NAMALWA (cell line): ENCODE results near the gene PDP2.

ENCODE experiments used
- DNase-seq: peaks from one replicate; pipeline ENCODE4 v3.0.0-alpha.2; 2015; ENCODE audit warnings: low spot score

Gene PDP2, protein sequence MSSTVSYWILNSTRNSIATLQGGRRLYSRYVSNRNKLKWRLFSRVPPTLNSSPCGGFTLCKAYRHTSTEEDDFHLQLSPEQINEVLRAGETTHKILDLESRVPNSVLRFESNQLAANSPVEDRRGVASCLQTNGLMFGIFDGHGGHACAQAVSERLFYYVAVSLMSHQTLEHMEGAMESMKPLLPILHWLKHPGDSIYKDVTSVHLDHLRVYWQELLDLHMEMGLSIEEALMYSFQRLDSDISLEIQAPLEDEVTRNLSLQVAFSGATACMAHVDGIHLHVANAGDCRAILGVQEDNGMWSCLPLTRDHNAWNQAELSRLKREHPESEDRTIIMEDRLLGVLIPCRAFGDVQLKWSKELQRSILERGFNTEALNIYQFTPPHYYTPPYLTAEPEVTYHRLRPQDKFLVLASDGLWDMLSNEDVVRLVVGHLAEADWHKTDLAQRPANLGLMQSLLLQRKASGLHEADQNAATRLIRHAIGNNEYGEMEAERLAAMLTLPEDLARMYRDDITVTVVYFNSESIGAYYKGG

DNA sequence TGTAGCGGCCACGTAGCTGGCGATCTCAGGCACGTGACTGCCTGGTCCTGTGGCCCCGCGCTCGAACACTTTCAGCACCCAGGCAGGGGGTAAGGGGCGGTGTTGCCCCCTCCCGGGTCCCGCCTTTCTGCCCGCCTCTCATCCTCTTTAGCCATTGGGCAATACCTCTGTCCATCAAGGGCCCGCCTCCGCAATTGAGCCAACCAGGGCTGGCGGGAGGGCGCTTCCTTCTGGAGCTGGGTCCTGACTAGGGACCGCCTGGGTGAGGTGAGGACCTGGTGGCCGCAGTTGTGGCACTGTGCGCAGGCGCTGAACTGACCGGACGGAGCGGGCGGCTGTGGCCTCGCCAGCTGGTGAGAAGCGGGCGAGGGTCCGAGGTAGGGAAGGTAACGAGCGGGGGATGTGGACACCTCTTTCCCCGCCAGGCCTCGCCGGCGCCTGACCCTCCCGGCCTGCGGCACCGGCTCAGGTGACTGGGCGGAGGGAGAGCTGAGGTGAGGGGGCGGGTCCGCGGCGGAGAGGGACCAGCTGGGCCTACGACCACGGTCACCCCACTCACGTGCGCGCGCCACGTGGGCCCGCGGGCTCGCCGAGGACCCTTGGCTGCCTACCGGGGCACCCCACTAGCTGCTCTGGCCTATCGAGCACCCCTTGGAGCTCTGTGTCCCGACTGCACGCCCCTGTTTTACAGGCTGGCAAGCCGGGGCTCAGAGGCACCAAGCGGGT lies at the start of gene PDP2:
Gene PDP2, plus strand, starts transcription at position 228 of the 726 bp plus-strand sequence. CDS start 3,770 bp downstream, outside the sequence.
- DNase-seq: peak; percentile 96

DNA sequence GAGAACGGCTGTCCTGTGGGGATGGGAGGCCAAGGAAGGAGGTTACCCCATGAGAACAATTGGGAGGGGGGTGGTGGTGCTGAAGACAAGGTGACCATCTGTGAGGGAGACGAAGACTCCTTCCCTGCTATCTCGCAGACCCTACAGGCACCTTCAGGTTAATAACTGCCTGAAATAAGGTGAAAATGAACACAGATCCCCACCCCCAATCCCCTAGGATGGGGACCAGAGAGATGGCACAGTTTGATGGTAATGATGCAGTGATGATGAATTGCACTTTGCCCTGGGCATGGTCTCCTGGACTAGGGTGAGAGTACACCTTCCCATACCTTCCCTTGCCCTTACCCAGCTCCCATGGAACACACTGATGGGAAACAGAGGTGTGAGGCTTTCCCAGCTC lies 48.1 kb upstream of the PDP2 start:
- DNase-seq: no peak

DNA sequence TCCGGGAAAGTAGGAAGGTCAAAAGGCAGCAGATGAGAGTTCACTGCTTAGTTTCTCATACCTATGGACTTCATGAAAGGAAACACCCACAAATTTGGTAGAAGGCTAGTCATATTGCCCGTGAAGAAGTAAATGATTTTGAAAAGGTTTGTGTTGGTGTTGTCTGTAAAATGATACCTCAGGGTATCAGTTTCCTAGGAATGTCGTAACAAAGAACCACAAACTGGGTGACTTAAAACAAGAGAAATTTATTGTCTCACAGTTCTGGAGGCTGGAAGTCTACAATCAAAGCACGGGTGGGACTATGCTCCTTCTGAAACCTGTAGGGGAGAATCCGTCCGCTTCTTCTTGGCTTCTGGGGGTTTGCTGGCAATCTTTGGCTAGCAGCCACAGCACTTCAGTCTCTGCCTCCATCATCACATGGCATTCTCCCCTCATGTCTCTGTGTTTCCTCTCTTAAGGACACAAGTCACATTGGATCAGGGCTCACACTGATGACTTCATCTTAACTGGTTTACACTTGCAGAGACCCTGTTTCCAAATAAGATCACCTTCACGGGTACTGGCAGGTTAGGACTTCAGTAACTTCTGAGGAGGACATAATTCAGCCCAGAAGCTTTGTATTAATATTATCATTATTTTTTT lies 47.5 kb upstream of the PDP2 start:
- DNase-seq: no peak

DNA sequence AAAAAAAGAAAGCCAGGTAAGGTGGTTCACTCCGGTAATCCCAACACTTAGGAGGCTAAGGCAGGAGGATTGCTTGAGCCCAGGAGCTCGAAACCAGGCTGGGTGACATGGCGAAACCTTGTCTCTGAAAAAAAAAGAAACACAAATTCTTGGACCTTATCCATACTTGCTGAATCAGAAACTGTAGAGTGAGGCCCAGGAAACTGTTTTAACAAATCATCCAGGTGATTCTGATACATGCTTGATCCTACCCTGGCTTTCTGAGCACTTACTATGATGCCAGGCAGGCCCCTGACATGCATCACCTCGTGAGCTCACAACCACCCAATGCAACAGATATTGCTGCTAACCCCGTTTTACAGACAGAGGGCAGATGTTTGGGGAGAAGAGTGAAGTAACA lies 45.6 kb upstream of the PDP2 start:
- DNase-seq: no peak

DNA sequence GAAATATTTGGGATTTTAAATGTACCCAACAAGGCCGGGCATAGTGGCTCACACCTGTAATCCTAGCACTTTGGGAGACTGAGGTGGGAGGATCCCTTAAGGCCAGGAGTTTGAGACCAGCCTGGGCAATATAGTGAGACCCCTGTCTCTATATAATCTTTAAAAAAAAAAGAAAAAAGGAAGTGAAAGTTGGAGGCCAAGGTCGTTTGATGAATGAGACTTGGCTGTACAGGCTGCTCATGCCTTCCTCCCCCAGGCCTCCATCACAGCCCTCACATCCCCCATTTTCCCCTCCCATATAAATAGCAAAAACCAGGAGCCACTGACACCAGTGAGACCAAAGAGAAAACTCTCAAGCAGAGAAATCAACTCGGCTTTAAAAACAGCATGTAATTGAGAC lies 39.4 kb upstream of the PDP2 start:
- peak; percentile 33 for DNase-seq

DNA sequence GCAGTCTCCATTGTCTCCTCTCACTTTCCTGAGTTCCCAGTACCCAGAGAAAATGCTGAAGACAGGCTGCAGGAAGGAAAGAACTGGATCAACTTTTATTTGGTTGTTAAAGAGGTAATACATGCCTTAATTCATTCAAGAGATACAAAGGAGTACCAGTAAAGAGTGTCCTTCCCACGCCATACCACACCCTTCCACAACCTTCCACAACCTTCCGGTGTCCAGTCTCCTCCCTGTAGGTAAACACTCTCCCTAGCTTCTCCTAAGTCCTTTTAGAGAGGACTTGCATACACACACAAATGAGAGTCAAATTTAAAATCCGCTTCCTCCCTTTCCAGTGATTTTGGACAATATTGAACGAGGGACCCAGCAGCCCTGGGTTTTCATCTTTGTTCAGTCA lies 38.9 kb upstream of the PDP2 start:
- DNase-seq: no peak

DNA sequence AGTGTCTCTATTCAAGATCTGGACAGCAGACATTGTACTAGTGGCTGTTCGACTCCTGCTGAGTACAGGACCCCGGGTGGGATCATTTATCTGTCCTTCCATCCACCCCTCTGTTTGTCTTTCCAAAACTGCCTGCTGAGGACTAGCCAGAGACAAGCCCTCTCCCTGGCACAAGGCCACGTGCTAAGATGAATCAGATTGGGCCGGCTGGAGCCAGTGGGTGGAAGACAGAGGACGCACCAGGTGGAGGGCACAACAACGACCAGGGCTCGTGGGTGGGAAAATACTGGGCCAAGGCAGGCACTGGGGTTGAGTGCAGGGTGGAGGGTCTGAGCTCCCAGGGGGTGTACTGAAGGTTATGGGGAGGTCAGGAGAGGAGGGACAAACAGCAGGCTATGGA lies 37.5 kb upstream of the PDP2 start:
- no peak for DNase-seq

DNA sequence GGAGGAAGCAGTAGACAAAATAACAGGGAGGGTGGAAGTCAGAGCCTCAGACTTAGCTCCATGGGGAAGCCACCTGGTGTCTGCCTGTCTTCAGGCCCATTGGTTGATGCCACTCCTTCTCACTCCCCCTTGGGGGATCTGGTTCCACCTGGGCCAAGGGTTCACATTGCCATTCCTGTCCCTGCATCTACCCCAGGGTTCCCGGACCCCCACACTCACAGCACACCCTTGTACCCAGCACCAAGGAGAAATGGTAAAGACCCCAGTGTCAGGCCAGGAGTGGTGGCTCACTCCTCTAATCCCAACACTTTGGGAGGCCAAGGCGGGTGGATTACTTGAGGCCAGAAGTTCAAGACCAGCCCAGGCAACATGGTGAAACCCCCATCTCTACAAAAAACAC lies 37.1 kb upstream of the PDP2 start:
- DNase-seq: no peak

DNA sequence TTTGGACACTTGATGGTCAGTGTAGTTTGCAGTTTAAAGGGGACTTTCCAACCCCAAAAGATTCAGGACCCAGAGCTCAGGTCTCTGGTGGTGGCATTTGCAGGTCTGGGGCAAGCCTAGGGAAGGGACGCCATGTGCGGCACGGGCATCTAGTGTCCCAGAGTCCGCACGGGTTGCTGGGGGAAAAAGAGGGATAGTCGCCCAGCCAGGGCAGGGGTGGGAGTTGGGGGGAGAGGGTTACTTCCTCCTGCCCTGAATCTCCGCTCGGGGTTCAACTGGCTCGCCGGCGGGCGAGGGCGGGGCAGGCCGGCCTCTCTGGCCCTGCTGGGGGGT lies 36.3 kb upstream of the PDP2 start:
- DNase-seq: no peak

DNA sequence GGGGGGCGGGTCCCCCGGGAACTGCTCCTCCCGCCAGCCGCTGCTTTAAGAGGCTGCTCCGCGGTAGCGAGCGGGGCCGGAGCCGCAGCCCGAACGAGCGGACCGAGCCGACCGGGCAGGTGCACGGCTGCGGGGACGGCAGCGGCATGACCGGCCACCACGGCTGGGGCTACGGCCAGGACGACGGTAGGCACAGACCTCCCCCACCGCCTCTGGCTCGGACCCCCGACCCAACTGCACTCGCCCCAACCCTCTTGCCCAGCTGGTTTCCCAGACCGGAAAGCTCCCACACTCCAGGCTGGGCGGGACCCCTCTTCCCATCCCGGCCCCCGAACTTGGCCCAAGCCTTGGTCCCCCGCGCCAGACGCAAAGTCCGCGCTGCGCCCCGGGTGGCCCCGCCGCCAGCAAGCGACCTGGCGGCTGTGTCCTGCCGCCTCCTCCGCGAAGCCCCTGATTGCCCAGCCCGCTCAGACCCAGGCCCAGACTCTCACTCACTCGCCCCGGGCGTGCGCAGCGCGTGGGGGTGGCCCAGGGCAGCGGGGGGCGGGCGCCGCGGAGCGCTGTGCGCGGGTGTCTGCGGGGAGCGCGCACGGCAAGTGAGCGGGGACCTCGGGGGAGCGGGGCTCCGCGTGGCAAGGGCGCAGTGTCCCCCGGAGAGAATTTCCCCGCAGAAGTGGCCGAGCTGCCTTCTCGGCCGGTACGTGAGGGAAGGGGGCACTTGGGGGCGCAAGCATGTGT lies 35.8 kb upstream of the PDP2 start, which contains the start of gene CA7:
Gene CA7, plus strand, starts transcription at position 73 of the 738 bp plus-strand sequence. Its CDS starts 74 bp downstream, at position 147.
- DNase-seq: no peak

DNA sequence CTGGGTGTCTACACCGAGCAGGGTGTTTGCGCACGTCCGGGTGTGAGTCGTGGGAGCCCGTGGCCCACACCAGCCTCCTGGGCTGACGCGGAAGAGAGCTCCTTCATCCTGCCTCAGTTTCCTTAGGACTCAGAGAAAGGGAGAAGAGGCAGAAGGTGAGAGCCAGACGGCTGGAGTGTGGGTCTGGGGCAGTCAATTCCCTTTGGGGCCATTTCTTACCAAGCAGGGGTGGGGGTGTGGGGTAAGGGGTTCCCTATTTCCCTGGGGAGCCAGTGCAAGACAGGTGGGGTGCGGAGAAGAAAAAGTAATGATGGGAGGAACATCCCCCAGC lies 35.3 kb upstream of the PDP2 start:
- DNase-seq: no peak

DNA sequence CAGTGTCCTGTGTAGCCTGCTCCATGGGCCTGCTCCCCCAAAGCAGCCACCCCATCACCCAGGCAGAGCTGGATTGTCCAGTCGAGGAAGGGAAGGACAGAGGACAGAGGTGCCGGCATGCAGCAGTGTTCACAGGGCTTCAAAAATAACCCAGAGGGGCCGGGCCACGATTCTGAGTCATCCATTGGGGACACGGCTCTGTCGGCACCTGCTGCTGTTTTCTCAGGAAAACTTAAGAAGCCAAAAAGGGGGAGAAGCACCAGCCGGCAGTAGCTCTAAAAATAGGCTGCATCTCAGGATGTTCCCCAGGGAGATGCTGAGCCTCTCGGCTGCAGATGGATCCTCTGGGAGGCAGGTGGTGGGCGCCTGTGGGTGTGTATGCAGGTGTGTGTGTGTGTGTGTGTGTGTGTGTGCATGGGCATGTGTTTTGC lies 34.5 kb upstream of the PDP2 start:
- no peak for DNase-seq

DNA sequence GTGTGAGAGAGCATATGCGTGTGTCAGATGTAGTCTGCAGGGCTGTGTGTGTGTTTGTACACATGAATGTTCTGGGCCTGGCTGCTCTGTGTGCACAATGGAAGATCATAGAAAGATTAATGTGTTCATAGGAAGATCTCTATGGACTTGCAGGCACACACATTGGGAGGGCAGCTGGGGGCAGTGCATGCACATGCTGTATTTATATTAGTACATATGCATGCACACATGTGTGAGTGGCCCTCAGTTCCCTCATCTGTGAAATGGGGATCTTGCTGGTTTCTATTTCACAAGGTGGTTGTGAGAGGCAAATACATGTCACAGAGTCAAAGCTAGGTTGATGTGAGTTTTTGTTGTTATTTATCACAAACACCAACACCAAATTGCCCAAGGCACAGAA lies 34.0 kb upstream of the PDP2 start:
- peak; percentile 40 for DNase-seq

DNA sequence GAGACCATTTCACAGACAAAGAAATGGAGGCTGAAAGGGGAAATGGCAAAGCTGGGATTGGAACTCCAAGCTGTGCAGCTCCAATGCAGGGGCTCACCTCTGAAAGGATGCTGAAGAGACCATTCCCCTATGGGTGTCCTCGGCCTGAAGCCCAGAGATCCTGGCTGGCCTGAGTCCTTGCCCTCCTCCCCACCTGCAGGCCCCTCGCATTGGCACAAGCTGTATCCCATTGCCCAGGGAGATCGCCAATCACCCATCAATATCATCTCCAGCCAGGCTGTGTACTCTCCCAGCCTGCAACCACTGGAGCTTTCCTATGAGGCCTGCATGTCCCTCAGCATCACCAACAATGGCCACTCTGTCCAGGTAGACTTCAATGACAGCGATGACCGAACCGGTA lies 33.5 kb upstream of the PDP2 start:
- no peak for DNase-seq

DNA sequence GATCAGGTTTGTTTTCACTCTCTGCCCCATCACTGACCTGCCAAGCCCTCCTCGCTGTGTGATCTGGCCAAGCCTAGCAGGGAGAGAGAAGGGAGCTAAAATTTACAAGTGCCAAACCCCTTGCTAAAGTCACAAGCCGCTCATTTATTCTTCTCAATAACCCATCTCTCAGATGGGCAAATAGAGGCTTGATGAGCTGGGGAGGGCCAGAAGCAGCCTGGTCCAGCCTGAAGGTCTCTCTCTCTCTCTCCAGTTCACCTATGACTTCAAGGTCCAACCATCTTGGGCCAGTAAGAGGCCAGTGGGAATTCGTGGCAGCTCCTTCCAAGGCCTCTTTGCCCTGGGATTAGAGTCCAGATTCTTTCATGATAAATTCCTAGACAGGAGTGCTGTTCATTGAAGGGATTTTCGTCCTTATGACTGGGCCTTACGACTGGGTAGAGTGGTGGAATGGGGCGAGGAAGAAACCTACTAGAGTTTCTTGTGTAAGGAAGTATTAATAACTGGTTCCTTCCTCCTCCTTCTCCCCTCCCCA lies 32.7 kb upstream of the PDP2 start:
- no peak for DNase-seq

DNA sequence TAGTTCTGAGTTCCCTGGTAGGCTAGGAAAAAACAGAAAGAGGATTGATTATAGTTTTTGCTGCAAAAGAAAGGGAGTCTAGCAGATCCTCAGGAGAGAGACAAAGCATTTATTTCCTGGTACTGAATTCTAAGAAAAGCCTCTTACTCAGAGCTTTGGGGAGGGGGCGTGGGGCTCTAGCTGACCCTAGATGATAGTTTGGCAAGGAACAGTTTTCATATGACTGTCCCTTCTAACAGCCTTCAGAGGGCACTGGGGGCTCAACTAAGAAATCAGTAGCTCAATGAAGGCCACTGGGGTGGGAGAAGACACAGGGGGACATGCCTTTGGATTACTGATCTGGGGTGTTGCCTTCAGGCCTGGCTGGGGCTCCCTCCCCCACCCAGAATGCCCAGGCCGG lies 32.1 kb upstream of the PDP2 start:
- no peak for DNase-seq

DNA sequence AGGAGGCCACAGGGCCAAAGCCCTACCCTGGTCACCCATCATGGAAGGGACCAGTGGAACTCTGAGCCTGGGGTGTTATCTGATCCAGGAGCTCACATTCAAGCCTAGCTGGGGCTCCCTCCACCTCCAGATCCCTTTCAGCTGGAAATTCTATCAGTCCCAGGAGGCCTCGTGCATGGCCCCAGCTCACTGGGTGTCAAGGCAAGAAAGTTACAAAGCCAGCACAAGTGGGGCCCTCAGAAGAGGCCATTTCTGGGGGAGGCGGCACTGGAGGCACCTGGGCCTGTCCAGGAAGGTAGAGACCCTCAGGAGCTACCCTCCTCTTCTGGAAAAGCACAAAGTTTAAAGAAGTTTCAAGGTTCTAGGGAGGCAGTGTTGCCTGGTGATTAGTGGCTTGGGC lies 31.3 kb upstream of the PDP2 start:
- DNase-seq: no peak

DNA sequence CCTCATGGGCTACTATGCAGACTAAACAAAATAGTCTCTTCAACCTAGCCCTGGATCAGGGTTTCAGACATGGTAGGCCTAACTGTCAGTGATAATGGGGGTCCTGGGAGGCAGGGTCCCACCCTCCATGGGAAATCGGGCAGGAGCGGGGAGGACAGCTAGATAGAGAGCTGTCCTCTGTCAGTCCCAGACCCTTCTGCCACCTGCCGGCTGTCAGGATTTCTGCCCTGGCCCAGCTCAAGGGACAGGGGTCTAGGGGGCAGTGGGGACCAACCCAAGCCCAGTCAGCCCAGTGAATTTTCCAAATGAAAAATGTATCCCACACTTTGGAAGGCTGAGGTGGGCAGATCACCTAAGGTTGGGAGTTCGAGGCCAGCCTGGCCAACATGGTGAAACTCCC lies 30.8 kb upstream of the PDP2 start:
- DNase-seq: no peak

DNA sequence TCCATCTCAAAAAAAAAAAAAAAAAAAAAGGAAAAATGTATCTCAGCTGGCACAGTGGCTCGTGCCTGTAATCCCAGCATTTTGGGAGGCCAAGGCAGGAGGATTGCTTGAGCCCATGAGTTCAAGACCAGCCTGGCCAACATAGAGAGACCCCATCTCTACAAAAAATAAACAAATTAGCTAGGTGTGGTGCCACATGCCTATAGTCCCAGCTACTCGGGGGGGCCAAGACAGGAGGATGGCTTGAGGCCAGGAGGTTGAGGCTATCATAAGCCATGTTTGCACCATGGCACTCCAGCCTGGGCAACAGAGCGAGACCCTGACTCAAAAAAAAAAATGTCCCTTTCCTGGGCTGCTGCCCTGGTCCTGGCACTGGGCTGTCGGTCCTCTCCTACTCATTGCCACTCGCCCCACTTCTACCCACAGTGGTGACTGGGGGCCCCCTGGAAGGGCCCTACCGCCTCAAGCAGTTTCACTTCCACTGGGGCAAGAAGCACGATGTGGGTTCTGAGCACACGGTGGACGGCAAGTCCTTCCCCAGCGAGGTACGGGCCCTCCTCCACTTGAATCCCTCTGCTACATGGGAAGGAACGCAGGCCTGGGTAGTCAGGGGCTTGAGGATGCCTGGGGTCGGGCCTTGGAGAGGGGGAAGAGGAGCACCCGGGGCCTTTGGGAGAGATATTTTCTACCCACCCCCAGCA lies 30.1 kb upstream of the PDP2 start:
- DNase-seq: no peak

DNA sequence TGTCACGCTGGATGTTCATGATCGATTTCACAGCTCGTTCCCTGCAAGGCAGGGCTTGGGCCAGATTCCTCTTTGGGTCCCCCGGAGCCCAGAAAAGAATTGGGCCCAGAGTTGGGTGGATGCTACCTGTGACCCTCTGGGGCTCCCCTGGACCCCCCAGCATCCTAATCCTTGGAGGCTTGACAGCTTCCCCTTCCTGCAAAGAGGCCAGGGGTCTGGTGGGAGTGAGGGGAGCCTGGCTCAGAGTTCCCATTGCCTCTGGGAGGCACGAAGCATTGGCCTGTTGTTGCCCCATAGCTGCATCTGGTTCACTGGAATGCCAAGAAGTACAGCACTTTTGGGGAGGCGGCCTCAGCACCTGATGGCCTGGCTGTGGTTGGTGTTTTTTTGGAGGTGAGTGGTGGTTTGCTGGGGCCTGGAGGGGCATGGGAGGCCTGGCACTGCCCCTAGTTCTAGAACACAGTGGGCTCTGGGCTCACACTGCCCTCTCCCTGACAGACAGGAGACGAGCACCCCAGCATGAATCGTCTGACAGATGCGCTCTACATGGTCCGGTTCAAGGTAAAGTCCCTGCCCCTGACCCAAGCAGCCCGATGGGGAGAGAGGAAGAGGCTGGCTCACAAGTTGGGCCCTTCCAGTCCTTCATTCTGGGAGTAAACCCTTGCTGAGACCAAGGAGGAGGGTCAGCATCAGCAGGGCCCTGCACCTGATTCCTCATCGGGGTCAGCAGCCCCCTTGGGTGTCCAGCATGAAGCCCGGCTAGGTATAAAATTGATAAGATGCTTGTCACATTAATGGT lies 28.9 kb upstream of the PDP2 start:
- DNase-seq: no peak
